Colonic mucosa (tissue), 4 donors: ENCODE data around the gene TNFAIP8L1. TPM values are rescaled to one million over a fixed set of nuclear protein-coding genes. Genes with fewer than 3 reads are reported as not detected.
A peak's percentile ranks its signal among the peaks of the same experiment; 100 is the strongest.

Experiments
- DNase-seq: peaks from one replicate; pipeline ENCODE4 v3.0.0-alpha.2; 2020
- H3K27ac ChIP-seq: fragments of 200-600 bp; one replicate; pipeline ENCODE4 v1.8.0; 2021
- H3K27me3 ChIP-seq: fragments of 200-600 bp; one replicate; pipeline ENCODE4 v1.8.0; 2021
- H3K36me3 ChIP-seq: fragments of 200-600 bp; one replicate; pipeline ENCODE4 v1.8.0; 2021
- H3K4me1 ChIP-seq: fragments of 200-600 bp; one replicate; pipeline ENCODE4 v1.8.0; 2021; ENCODE audit warnings: mild to moderate bottlenecking
- H3K4me3 ChIP-seq: fragments of 200-600 bp; one replicate; pipeline ENCODE4 v1.8.0; 2021
- H3K9ac ChIP-seq, 2 donors: one replicate each; pipeline ENCODE4 v1.7.0; 2013; ENCODE audit warnings: control low read depth in 2 of 2, low read depth in 2 of 2, low read length in 2 of 2
- H3K9me3 ChIP-seq: fragments of 200-600 bp; one replicate; pipeline ENCODE4 v1.8.0; 2021
- intact Hi-C: fragments of 100-400 bp; cut with DNase I; formaldehyde crosslinking; loops from one replicate; pipeline ENCODE4 v1.14.1; 2022
- total RNA-seq, 2 donors: library from RNA; stranded (reverse); fragmentation: NEBNext Ultra II Directional in 1 of 2; extraction: Animal tissue kit (Norgen Biotek cat#: 25700) in 1 of 2; gene quantifications; one replicate each; pipeline ENCODE4 v1.2.1, GENCODE V29; 2021
- TF ChIP-seq, protein P1 (sequence below): fragments of 200-600 bp; IDR thresholded peaks from one replicate; pipeline ENCODE4 v1.8.0; 2022; ENCODE audit warnings: antibody characterized with exemption, mild to moderate bottlenecking
- donor health status: healthy.
- donor health status: DM: no; HTN: no; CAD: no.
- donor health status: DM: no; HTN: no; CAD: no.

TNFAIP8L1 gene
- total RNA-seq, 2 donors from 2014 or later, result 14.2 to 24.1 TPM

DNA sequence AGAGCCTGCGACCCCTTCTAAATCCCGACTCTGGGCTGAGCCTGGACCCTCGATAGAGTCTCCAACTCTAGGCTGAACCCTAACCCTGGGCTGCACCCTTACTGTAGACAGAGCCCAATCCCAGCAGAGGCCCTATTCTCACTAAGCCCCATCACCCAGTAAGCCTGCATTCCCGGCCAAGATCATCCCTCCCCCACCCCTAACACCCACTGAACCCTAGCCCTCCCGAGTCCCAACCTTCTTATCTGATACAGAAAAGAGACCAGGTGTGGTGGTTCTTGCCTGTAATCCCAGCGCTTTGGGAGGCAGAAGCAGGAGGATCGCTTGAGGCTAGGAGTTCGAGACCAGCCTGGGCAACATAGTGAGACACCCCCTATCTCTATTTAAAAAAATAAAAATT is 2.6 kb upstream of the TNFAIP8L1 start:
- Histone ChIP-seq H3K9ac (peak overlapping the region in 1 of 2 donors; percentile 43), H3K27me3 (no peaks in the 10 kb centered on the region), H3K4me1 (peaks cover 11% of the 10 kb centered on the region), H3K36me3 (no peaks in the 10 kb centered on the region), H3K9me3 (no peaks in the 10 kb centered on the region), H3K27ac (no peak overlapping the region), H3K4me3 (no peak overlapping the region)
- intact Hi-C loops, result loop anchor here (5.0 kb wide), 1 partner anchor 59 kb away; no protein-coding TSS in a partner anchor
- DNase-seq, result no peak
- TF ChIP-seq, protein P1, sequence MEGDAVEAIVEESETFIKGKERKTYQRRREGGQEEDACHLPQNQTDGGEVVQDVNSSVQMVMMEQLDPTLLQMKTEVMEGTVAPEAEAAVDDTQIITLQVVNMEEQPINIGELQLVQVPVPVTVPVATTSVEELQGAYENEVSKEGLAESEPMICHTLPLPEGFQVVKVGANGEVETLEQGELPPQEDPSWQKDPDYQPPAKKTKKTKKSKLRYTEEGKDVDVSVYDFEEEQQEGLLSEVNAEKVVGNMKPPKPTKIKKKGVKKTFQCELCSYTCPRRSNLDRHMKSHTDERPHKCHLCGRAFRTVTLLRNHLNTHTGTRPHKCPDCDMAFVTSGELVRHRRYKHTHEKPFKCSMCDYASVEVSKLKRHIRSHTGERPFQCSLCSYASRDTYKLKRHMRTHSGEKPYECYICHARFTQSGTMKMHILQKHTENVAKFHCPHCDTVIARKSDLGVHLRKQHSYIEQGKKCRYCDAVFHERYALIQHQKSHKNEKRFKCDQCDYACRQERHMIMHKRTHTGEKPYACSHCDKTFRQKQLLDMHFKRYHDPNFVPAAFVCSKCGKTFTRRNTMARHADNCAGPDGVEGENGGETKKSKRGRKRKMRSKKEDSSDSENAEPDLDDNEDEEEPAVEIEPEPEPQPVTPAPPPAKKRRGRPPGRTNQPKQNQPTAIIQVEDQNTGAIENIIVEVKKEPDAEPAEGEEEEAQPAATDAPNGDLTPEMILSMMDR, result no peak

DNA sequence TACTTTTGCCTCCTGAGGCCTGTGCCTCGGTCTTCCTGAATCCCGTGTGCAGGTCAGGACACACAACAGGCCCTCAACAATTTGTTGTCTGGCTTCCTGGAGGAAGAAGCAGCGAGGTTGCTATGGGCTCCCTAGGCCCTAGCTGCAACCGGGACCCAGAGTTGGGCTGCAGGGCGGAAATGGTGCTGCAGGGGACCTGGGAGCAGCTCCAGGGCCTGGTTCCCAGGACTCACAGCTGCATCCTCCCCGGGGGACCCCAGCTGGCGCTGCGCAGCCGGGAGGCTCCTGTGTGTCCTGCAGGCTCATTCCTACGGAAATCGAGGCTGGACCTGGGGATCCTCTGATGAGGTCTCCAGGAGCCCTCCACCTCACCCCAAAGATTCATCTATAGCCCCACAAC is 999 bp upstream of the TNFAIP8L1 start:
- H3K9me3 ChIP-seq, result no peaks in the 10 kb centered on the region
- intact Hi-C loops, result loop anchor here (5.0 kb wide), 1 partner anchor 61 kb away; no protein-coding TSS in a partner anchor
- H3K36me3 ChIP-seq, result no peaks in the 10 kb centered on the region
- no peak overlapping the region for H3K4me3 ChIP-seq
- H3K9ac ChIP-seq, result no peak overlapping the region
- H3K4me1 ChIP-seq, result peaks cover 11% of the 10 kb centered on the region
- TF ChIP-seq, protein P1, result no peak
- H3K27ac ChIP-seq, result no peak overlapping the region
- DNase-seq, result no peak
- no peaks in the 10 kb centered on the region for H3K27me3 ChIP-seq

DNA sequence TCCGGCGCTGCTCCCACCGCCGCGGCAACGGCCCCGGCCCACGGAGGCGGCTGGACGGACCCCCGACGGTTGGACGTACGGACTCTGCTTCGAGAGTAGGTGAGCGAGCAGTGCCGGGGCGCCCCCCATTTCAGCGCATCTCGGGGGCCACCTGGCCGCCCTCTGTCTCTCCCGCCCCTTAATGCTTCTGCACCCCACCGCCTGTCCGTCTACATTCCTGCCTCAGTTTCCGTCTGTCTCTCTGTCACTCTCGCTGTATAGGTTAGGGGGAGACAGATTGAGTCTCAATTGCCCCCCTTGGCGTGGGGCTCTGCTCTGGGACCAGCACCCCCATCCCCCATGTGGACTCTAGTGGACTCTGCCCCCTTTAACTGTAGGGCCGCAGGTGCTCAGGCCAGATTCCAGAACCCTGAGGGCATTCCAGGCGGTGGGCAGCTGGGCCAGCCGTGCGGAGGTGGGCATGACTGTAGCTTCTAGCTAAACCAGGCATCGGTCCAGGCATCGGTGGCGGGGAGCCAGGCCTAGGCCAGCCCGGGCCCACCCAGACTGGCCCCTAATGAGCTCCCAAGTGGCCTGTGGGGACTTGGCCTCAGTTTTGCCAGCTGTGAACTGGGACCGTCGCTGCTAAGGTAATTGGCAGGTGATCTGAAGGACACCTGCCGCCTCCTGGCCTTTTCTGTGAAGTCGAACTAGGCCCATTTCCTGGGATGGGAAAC is 373 bp downstream of the TNFAIP8L1 start:
- Histone ChIP-seq H3K4me3 (peak overlapping the region; percentile 67), H3K9ac (peak overlapping the region; percentile 88 to 95), H3K9me3 (no peaks in the 10 kb centered on the region), H3K27ac (no peak overlapping the region), H3K4me1 (peaks cover 11% of the 10 kb centered on the region), H3K27me3 (no peaks in the 10 kb centered on the region), H3K36me3 (no peaks in the 10 kb centered on the region)
- intact Hi-C loops, result loop anchor here (5.0 kb wide), 1 partner anchor 62 kb away; no protein-coding TSS in a partner anchor
- TF ChIP-seq, protein P1, result no peak
- peak; percentile 55 for DNase-seq

DNA sequence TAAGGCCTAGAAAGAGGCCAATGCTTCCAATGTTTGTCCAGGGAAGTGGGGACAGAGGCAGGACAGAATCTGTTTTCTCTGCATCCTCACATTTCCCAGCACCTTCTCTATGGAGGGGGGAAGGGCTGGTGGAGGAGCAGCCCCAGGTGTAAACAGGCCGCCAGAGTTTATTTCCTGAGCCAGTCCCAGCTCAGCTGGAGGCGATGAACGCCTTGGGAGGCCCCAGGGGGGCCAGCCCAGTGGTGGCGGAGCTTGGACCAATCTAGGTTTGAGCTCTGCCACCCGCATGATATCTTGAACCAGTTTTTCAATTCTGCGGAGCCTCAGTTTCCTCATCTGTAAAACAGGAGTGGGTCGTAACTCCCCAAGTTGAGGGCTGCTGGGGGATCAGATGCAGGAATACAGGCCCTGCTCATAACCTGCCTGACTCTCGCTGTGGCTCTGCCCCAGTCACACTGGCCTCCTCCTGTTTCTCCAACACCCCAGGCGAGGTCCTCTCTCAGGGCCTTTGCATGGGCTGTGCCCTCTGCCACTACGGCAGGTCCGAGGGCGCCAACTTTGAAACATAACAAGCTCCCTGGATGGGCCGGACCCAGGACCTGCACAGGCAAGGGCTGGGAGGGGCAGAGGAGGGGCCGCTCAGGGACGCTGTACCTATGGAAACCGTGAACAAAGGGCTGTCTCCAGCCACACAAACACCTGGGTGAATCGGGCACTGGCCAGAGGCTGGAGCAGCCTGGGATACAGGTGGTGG is 1.1 kb downstream of the TNFAIP8L1 start:
- H3K9ac ChIP-seq, result peak overlapping the region; percentile 88 to 95
- peaks cover 11% of the 10 kb centered on the region for H3K4me1 ChIP-seq
- no peaks in the 10 kb centered on the region for H3K9me3 ChIP-seq
- H3K27ac ChIP-seq, result no peak overlapping the region
- TF ChIP-seq, protein P1, result no peak
- no peaks in the 10 kb centered on the region for H3K36me3 ChIP-seq
- peak; percentile 70 for DNase-seq
- peak overlapping the region; percentile 67 for H3K4me3 ChIP-seq
- H3K27me3 ChIP-seq, result no peaks in the 10 kb centered on the region
- intact Hi-C loops, result no loop called here

DNA sequence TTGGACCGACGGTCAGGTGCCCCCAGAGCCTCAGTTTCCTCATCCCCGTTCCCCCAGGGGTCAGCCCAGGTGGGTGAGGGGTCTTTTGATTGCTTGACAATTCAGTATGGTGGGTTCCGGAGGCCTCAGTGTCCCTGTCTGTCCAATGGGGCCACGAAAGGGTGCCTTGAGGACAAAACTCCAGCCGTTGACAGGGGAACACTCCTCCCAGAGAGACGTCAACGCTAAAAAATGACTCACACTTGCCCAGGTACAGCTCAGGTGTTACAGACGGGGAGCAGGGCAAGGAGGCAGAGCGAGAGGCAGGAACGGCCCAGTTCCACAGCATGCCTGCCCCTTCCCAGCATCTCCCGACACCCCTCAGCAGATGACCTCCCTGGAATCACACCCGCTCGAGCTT is 1.8 kb downstream of the TNFAIP8L1 start:
- intact Hi-C loops, result no loop called here
- H3K4me1 ChIP-seq, result peaks cover 11% of the 10 kb centered on the region
- H3K27me3 ChIP-seq, result no peaks in the 10 kb centered on the region
- H3K27ac ChIP-seq, result no peak overlapping the region
- H3K4me3 ChIP-seq, result peak overlapping the region; percentile 67
- DNase-seq, result no peak
- H3K9me3 ChIP-seq, result no peaks in the 10 kb centered on the region
- TF ChIP-seq, protein P1, result no peak
- H3K9ac ChIP-seq, result peak overlapping the region in 1 of 2 donors; percentile 95
- no peaks in the 10 kb centered on the region for H3K36me3 ChIP-seq
